Pancreas (tissue), 10 donors: ENCODE data around the gene RND3. TPM values are rescaled to one million over a fixed set of nuclear protein-coding genes. Genes with fewer than 3 reads are reported as not detected.
A peak's percentile ranks its signal among the peaks of the same experiment; 100 is the strongest.

Experiments used
- ATAC-seq, 4 donors: fragments of 200-7000 bp; cut with Tn5 transposase; one replicate each; pipeline versions ENCODE4 v1.8.0 to v1.9.1; 2020; ENCODE audit warnings: mild to moderate bottlenecking in 4 of 4, moderate library complexity in 4 of 4
- DNase-seq, 6 donors: peaks; one replicate each; pipeline ENCODE4 v3.0.0-alpha.2; 2020
- FAIRE-seq: peaks from 2 replicates; lab custom pipeline; 2012; peaks lifted over from hg19 to GRCh38; lab: Jason Lieb, UNC
- H3K27ac ChIP-seq, 4 donors: fragments of 200-600 bp; sonication (generic); 1 replicate in 3 of 4; 2 replicates in 1 of 4; pipeline versions ENCODE4 v1.5.0 to v1.8.0; 2020
- H3K27me3 ChIP-seq, 4 donors: fragments of 200-600 bp; one replicate each; pipeline ENCODE4 v1.8.0; 2021
- H3K36me3 ChIP-seq, 3 donors: fragments of 200-600 bp; sonication (generic) in 1 of 3; one replicate each; pipeline versions ENCODE4 v1.5.0 to v1.8.0; 2020 to 2021
- H3K4me1 ChIP-seq, 3 donors: fragments of 200-600 bp; one replicate each; pipeline ENCODE4 v1.8.0; 2021
- H3K4me3 ChIP-seq, 4 donors: fragments of 200-600 bp; sonication (generic) in 2 of 4; one replicate each; pipeline versions ENCODE4 v1.5.0 to v1.8.0; 2020 to 2021
- H3K9me3 ChIP-seq, 4 donors: fragments of 200-600 bp; one replicate each; pipeline ENCODE4 v1.8.0; 2021
- CTCF ChIP-seq, 4 donors: fragments of 200-600 bp; sonication (generic) in 3 of 4; IDR thresholded peaks; one replicate each; pipeline versions ENCODE4 v1.5.0 to v1.8.0; 2021; ENCODE audit warnings: antibody characterized with exemption in 4 of 4
- WGBS, 2 donors: extraction: QIAGEN DNeasy Blood & Tissue Kit; methylation state at CpG; one replicate each; pipeline ENCODE4 v1.1.7; 2013; 5-methylcytosine and 5-hydroxymethylcytosine counted together
- intact Hi-C, 3 donors: fragments of 100-400 bp; cut with DNase I; formaldehyde crosslinking; loops; one replicate each; pipeline versions ENCODE4 v1.11.1 to v1.14.2; 2022
- polyA plus RNA-seq, 2 donors: library from polyadenylated mRNA; stranded (reverse); fragments of 200-250 nt; gene quantifications; one replicate each; pipeline ENCODE4 v1.2.3, GENCODE V29; 2013
- total RNA-seq, 6 donors: library from RNA; stranded (reverse); fragmentation: NEBNext Ultra II Directional in 4 of 6; extraction: Animal tissue kit (Norgen Biotek cat#: 25700) in 4 of 6; gene quantifications; one replicate each; pipeline versions ENCODE4 v1.2.1 to v1.2.4, GENCODE V29; 2021 to 2023
- donor health status: healthy with polysubstance abuse.
- donor health status: DM: no; HTN: no; CAD: no; lungs with moderate emphysema.
- donor health status: DM: no; HTN: no; CAD: no.
- donor health status: control.
- donor health status: control.
- donor health status: Bipolar disorder and iron deficiency.
- donor health status: DM: yes; HTN: yes; CAD: no.
- donor health status: DM: no; HTN: no; CAD: no.
- donor health status: DM: no; HTN: no; CAD: no.
- donor health status: DM: yes; HTN: yes; CAD: no.

The RND3 gene
- total and polyA plus RNA-seq, 8 donors = 3.9 to 9.8 (median 4.7) TPM

DNA sequence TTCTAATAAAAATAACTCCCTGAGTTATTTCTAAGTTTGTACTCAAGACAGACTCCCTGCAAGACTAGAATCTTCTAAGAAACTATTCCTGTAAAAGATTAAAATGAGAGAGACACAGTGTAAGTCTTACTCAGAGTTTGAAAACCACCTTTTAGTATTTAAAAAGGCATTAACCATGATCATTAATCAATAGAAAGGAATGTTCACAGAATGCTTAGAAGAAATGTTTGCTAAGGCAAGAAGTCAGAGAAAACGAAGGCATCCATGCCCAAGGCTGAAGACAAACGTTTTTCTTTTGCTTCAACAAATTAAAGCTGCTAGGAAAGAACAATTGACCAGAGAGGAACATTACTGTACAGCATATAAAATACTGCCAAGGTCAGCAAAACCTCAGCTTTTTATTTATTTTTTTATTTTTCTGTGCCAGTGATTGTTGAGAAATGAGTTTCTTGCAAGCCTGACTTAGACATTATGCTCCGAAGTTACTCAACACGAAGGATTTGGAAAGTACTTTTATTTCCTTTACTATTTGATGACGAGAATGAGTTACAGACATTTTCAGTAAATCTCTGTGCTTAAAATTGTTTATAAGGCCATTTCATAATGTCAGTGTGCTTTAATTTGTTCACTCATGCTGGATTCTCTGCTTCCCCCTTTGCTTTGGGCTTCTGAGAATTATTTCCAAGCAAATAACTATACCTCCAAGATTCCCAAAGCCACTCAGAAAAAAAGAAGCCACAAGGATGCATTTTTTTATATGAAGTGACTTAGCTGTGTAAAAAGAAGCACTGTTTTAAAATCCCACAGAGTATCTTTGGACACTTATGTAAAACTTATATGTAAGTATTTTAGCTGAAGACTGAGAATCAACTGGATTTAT lies 20.5 kb downstream of the RND3 start:
- H3K36me3 ChIP-seq = peaks cover 0 to 8% (median 0%) of the 10 kb centered on the region in 3 donors
- ATAC-seq = peak in 2 of 4 donors; percentile 31 to 50
- no peak overlapping the region for H3K4me3 ChIP-seq
- intact Hi-C loops = no loop called here
- no peaks in the 10 kb centered on the region for H3K4me1 ChIP-seq
- no peak for DNase-seq
- peak; percentile 9 for FAIRE-seq
- H3K27me3 ChIP-seq = no peaks in the 10 kb centered on the region
- WGBS, 2 donors = 36% methylated on average over 5 of the region's 5 CpGs
- TF ChIP-seq CTCF (IDR thresholded peaks at IDR 0.05) = no peak
- H3K27ac ChIP-seq = no peak overlapping the region
- H3K9me3 ChIP-seq = no peaks in the 10 kb centered on the region

GRCh38 chr2:150465703-150466569 lies 21.5 kb downstream of the RND3 start:
- no peak overlapping the region for H3K4me3 ChIP-seq
- H3K4me1 ChIP-seq = no peaks in the 10 kb centered on the region
- intact Hi-C loops = no loop called here
- no peaks in the 10 kb centered on the region for H3K9me3 ChIP-seq
- DNase-seq = no peak
- H3K36me3 ChIP-seq = peaks cover 0 to under 1% (median 0%) of the 10 kb centered on the region in 3 donors
- no peak for FAIRE-seq
- 90 to 94% methylated on average over 4 of the region's 4 CpGs for WGBS, 2 donors
- H3K27ac ChIP-seq = no peak overlapping the region
- H3K27me3 ChIP-seq = no peaks in the 10 kb centered on the region
- ATAC-seq = no peak
- no peak for TF ChIP-seq CTCF (IDR thresholded peaks at IDR 0.05)

- Histone ChIP-seq H3K4me3 (no peak overlapping the region), H3K27me3 (no peaks in the 10 kb centered on the region), H3K9me3 (no peaks in the 10 kb centered on the region), H3K27ac (no peak overlapping the region), H3K36me3 (no peaks in the 10 kb centered on the region), H3K4me1 (no peaks in the 10 kb centered on the region)
- FAIRE-seq (no peak), DNase-seq (no peak), ATAC-seq (no peak)
- TF ChIP-seq CTCF (IDR thresholded peaks at IDR 0.05) = no peak
- intact Hi-C loops = no loop called here
- WGBS, 2 donors = 90 to 94% methylated on average over 1 of the region's 1 CpG
Measured at GRCh38 chr2:150464986-150465385, 22.5 kb downstream of the RND3 start.

DNA sequence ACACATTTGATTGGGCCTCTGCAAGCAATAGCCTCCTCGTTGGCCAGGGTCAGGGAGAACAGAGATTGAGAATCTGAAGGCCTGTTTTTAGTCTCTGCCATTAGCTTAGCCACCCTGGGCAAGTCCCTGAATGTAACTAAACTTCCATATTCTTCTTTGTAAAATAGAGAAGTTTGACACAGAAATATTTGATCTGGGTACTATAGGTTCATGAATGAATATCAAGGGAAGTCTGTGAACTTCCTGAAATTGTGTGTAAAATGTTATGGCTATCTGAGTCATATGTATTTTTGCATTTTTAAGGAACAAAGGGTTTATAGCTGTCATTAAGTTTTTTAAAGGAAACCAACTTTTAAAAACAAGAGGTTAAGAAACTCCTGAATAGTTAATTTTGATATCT lies 23.2 kb downstream of the RND3 start:
- ATAC-seq (no peak), FAIRE-seq (no peak), DNase-seq (no peak)
- no peak for TF ChIP-seq CTCF (IDR thresholded peaks at IDR 0.05)
- Histone ChIP-seq H3K27me3 (no peaks in the 10 kb centered on the region), H3K27ac (no peak overlapping the region), H3K4me3 (no peak overlapping the region), H3K9me3 (no peaks in the 10 kb centered on the region), H3K36me3 (no peaks in the 10 kb centered on the region), H3K4me1 (no peaks in the 10 kb centered on the region)
- intact Hi-C loops = no loop called here
- WGBS, 2 donors = 51 to 52% methylated on average over 1 of the region's 1 CpG
